Endothelial cell of hepatic sinusoid (primary cell): ENCODE results near the gene RAB3A.

Experiments used
- in situ Hi-C: cut with HindIII; loops from 2 replicates; pipeline ENCODE4 v1.10.0; 2017; ENCODE audit warnings: low sequenced_read_pairs

The RAB3A gene

GRCh38 chr19:18156268-18156667, 47.6 kb downstream of the RAB3A start:
- in situ Hi-C loops: no loop called here

DNA sequence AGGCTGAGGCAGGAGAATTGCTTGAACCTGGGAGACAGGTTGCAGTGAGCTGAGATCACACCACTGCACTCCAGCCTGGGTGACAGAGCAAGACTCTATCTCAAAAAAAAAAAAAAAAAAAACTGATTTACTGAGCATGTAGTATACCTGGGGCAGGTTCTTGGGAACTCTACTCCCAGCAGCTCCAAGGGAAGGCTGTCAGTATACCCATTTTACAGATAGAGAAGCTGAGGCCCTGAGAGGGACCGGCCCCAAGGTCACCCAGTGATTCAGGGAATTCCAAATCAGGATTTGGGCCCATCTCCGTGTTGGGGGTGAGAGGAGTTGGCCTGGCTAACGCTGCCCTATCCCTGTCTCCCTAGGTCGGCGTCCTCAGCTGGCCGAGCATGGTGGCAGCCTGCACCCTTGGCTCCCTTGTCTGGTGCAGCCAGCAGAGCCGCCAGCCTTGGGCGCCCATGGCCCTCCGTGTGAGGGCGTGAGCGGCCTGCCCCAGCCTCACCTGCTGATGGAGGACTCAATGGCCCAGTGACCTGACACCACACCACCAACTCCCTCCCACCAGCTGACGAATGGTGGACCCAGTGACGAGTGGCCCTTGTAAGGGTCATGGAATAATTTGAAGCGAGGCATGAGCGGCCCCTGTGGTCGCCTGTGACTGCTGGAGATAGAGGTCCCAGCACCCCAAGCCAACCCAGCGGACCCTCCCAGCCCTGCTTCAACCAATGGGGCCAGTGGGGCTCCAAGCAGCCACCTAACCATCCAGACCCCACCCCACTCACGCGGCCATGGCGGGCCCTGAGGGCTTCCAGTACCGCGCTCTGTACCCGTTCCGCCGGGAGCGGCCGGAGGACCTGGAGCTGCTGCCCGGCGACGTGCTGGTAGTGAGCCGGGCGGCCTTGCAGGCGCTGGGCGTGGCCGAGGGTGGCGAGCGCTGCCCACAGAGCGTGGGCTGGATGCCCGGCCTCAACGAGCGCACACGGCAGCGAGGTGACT, 48.5 kb downstream of the RAB3A start:
- in situ Hi-C loops: no loop called here

DNA sequence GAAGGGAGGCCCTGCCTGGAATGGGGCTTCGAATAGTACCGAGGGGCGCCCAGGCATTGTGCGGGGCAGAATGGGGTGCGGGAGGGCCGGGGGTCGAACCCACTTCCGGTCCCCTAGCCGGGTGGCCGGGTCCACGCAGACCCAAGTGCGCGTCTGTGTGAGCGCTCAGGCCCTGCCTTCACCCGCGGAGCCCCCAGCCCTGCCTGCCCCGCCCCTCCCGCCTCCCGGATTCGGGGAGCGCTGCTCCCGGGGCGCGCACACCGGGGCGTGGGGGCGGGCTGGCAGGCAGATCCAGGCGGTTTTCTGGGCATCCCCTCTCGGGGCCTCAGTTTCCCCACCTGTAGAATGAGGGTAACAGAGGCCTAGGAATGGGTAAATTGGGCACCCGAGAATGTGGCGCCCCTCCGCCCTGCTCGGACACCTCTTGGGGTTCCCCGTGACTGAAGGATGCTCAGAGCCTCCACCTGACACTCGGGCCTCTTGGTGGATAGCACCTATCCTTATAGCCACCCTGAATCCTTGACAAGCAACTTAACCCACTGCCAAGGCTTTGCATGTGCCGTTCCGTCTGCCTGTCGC, 50.2 kb downstream of the RAB3A start:
- in situ Hi-C loops: no loop called here

DNA sequence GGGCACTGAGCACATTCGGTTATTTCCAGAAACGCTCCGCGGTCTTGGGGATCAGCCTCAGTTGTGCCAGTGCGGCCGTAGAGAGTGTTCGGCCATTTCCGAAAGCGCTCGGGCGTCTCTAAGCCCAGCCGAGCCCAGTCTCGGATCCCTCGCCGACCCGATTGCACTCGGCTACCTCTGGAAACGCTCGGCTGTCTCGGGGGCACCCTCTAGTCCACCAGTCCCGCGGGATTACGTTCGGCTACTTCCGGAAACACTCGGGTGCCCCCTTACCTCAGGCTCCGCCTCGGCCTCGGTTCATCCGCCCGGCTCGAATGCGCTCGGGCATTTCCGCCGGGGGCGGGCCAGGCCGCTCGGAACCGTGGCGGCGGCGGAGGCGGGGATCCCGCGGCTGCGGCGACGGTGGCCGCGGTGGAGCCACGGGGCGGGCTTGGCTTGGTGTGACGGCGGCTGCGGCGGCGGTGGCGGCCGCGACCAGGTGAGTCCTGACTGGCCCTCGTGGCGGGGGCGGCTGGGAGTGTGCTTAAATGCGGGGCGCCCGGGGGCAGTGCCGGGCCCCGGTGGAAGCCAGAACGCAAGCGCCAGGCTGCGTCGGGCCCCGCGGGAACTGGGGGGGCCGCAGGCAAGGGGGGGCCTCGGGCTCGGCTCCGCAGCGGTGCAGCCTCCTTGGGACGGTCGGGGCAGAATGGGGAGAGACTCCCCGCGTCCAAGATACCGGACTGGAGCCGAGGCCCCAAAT, 50.9 kb downstream of the RAB3A start, which contains the start of gene PIK3R2:
Gene PIK3R2 (plus strand): TSS at position 347 of the 739 bp plus-strand sequence. CDS start 2,717 bp downstream, outside the sequence.
- in situ Hi-C loops: no loop called here

GRCh38 chr19:18152442-18152816, 51.4 kb downstream of the RAB3A start:
- in situ Hi-C loops: no loop called here

GRCh38 chr19:18150776-18151624, 52.8 kb downstream of the RAB3A start:
- in situ Hi-C loops: no loop called here

GRCh38 chr19:18149596-18149975, 54.3 kb downstream of the RAB3A start:
- in situ Hi-C loops: no loop called here

DNA sequence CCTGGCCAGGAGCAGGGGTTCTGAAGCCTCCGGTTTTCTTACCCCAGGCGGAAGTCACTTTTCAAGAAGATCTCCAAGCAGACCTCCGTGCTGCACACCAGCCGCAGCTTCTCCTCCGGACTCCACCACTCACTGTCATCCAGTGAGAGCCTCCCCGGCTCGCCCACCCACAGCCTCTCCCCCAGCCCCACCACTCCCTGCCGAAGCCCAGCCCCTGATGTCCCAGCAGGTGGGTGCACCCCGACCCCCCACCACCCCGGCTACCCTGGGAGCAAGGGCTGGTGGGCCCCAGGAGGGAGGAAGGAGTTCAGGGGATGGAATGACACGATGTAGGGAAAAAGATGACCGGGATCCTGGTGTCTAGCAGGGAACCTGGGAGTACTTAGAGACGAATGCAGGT, 56.4 kb downstream of the RAB3A start:
- in situ Hi-C loops: no loop called here
